Measurements from ENCODE around the gene PKD1L1.

Gene PKD1L1

GRCh38 chr7:47847207-47847606 is 101.1 kb downstream of the PKD1L1 start:
- H3K27ac Mint-ChIP-seq, result no peak overlapping the region

GRCh38 chr7:47846138-47846836 is 102.0 kb downstream of the PKD1L1 start:
- peaks cover 10% of the 10 kb centered on the region for H3K27me3 Mint-ChIP-seq
- H3K36me3 Mint-ChIP-seq, result no peaks in the 10 kb centered on the region
- H3K4me1 Mint-ChIP-seq, result no peaks in the 10 kb centered on the region
- no peaks in the 10 kb centered on the region for H3K9me3 Mint-ChIP-seq
- H3K4me3 Mint-ChIP-seq, result no peak overlapping the region
- no peak for ATAC-seq
- no peak overlapping the region for H3K27ac Mint-ChIP-seq

More at GRCh38 chr7:47847207-47847606, 101.1 kb downstream of the PKD1L1 start:
- H3K4me3 Mint-ChIP-seq, result no peak overlapping the region
- H3K4me1 Mint-ChIP-seq, result no peaks in the 10 kb centered on the region
- H3K36me3 Mint-ChIP-seq, result no peaks in the 10 kb centered on the region
- no peak for ATAC-seq
- peaks cover 10% of the 10 kb centered on the region for H3K27me3 Mint-ChIP-seq
- H3K9me3 Mint-ChIP-seq, result no peaks in the 10 kb centered on the region

GRCh38 chr7:47844311-47844710 is 104.0 kb downstream of the PKD1L1 start:
- Mint-ChIP-seq H3K36me3 (no peaks in the 10 kb centered on the region), H3K27ac (no peak overlapping the region)
- no peak for ATAC-seq

GRCh38 chr7:47843291-47843690 is 105.0 kb downstream of the PKD1L1 start:
- Mint-ChIP-seq H3K4me1 (no peaks in the 10 kb centered on the region), H3K27me3 (peaks cover 10% of the 10 kb centered on the region), H3K27ac (no peak overlapping the region), H3K4me3 (no peak overlapping the region), H3K36me3 (no peaks in the 10 kb centered on the region), H3K9me3 (no peaks in the 10 kb centered on the region)
- ATAC-seq, result no peak

More at GRCh38 chr7:47844311-47844710, 104.0 kb downstream of the PKD1L1 start:
- H3K4me3 Mint-ChIP-seq, result no peak overlapping the region
- no peaks in the 10 kb centered on the region for H3K4me1 Mint-ChIP-seq
- H3K9me3 Mint-ChIP-seq, result no peaks in the 10 kb centered on the region
- H3K27me3 Mint-ChIP-seq, result peaks cover 10% of the 10 kb centered on the region

- H3K27ac Mint-ChIP-seq, result no peak overlapping the region
Measured at GRCh38 chr7:47839381-47839780, 108.9 kb downstream of the PKD1L1 start.

GRCh38 chr7:47837826-47838225 is 110.4 kb downstream of the PKD1L1 start:
- Mint-ChIP-seq H3K27me3 (peaks cover 12% of the 10 kb centered on the region), H3K9me3 (no peaks in the 10 kb centered on the region), H3K4me3 (no peak overlapping the region), H3K27ac (no peak overlapping the region), H3K36me3 (no peaks in the 10 kb centered on the region), H3K4me1 (peaks cover 14% of the 10 kb centered on the region)
- ATAC-seq, result no peak

More at GRCh38 chr7:47839381-47839780, 108.9 kb downstream of the PKD1L1 start:
- no peak overlapping the region for H3K4me3 Mint-ChIP-seq
- peak; percentile 31 for ATAC-seq
- H3K36me3 Mint-ChIP-seq, result no peaks in the 10 kb centered on the region
- peaks cover 21% of the 10 kb centered on the region for H3K27me3 Mint-ChIP-seq
- no peaks in the 10 kb centered on the region for H3K4me1 Mint-ChIP-seq
- no peaks in the 10 kb centered on the region for H3K9me3 Mint-ChIP-seq

- H3K9me3 Mint-ChIP-seq, result no peaks in the 10 kb centered on the region
- H3K4me1 Mint-ChIP-seq, result peaks cover 15% of the 10 kb centered on the region
- no peak overlapping the region for H3K4me3 Mint-ChIP-seq
- ATAC-seq, result no peak
- H3K27me3 Mint-ChIP-seq, result peaks cover 12% of the 10 kb centered on the region
- H3K36me3 Mint-ChIP-seq, result no peaks in the 10 kb centered on the region
- no peak overlapping the region for H3K27ac Mint-ChIP-seq
Measured at GRCh38 chr7:47836503-47837202, 111.6 kb downstream of the PKD1L1 start.

- Mint-ChIP-seq H3K36me3 (no peaks in the 10 kb centered on the region), H3K4me1 (peaks cover 15% of the 10 kb centered on the region), H3K27ac (no peak overlapping the region), H3K27me3 (peaks cover 12% of the 10 kb centered on the region), H3K4me3 (no peak overlapping the region), H3K9me3 (no peaks in the 10 kb centered on the region)
- ATAC-seq, result no peak
Measured at GRCh38 chr7:47836080-47836479, 112.2 kb downstream of the PKD1L1 start.

GRCh38 chr7:47833211-47833610 is 115.1 kb downstream of the PKD1L1 start:
- peak; percentile 82 for ATAC-seq

GRCh38 chr7:47832105-47832715 is 116.1 kb downstream of the PKD1L1 start:
- Mint-ChIP-seq H3K4me3 (no peak overlapping the region), H3K27ac (no peak overlapping the region), H3K4me1 (peaks cover 15% of the 10 kb centered on the region), H3K9me3 (no peaks in the 10 kb centered on the region), H3K36me3 (no peaks in the 10 kb centered on the region), H3K27me3 (peaks cover 30% of the 10 kb centered on the region)
- ATAC-seq, result no peak

More at GRCh38 chr7:47833211-47833610, 115.1 kb downstream of the PKD1L1 start:
- H3K36me3 Mint-ChIP-seq, result no peaks in the 10 kb centered on the region
- peaks cover 20% of the 10 kb centered on the region for H3K27me3 Mint-ChIP-seq
- H3K9me3 Mint-ChIP-seq, result no peaks in the 10 kb centered on the region
- H3K4me3 Mint-ChIP-seq, result no peak overlapping the region
- H3K27ac Mint-ChIP-seq, result peak overlapping the region; percentile 2
- peaks cover 15% of the 10 kb centered on the region for H3K4me1 Mint-ChIP-seq

- ATAC-seq, result no peak
- H3K4me1 Mint-ChIP-seq, result peaks cover 15% of the 10 kb centered on the region
- H3K27ac Mint-ChIP-seq, result no peak overlapping the region
- H3K4me3 Mint-ChIP-seq, result no peak overlapping the region
- H3K36me3 Mint-ChIP-seq, result no peaks in the 10 kb centered on the region
- H3K9me3 Mint-ChIP-seq, result no peaks in the 10 kb centered on the region
- H3K27me3 Mint-ChIP-seq, result peaks cover 20% of the 10 kb centered on the region
Measured at GRCh38 chr7:47830015-47830414, 118.3 kb downstream of the PKD1L1 start.

GRCh38 chr7:47827871-47828270 is 120.4 kb downstream of the PKD1L1 start:
- Mint-ChIP-seq H3K4me1 (peaks cover under 1% of the 10 kb centered on the region), H3K27me3 (peaks cover 20% of the 10 kb centered on the region), H3K4me3 (no peak overlapping the region), H3K9me3 (no peaks in the 10 kb centered on the region), H3K27ac (no peak overlapping the region), H3K36me3 (no peaks in the 10 kb centered on the region)
- ATAC-seq, result no peak

- H3K36me3 Mint-ChIP-seq, result no peaks in the 10 kb centered on the region
- no peaks in the 10 kb centered on the region for H3K4me1 Mint-ChIP-seq
- no peak overlapping the region for H3K27ac Mint-ChIP-seq
- peaks cover 20% of the 10 kb centered on the region for H3K27me3 Mint-ChIP-seq
- no peaks in the 10 kb centered on the region for H3K9me3 Mint-ChIP-seq
- H3K4me3 Mint-ChIP-seq, result no peak overlapping the region
- ATAC-seq, result no peak
Measured at GRCh38 chr7:47827351-47827756, 120.9 kb downstream of the PKD1L1 start.

GRCh38 chr7:47826754-47827153 is 121.5 kb downstream of the PKD1L1 start:
- no peaks in the 10 kb centered on the region for H3K9me3 Mint-ChIP-seq
- H3K27me3 Mint-ChIP-seq, result peaks cover 20% of the 10 kb centered on the region
- no peak for ATAC-seq
- no peak overlapping the region for H3K27ac Mint-ChIP-seq
- no peaks in the 10 kb centered on the region for H3K4me1 Mint-ChIP-seq
- no peak overlapping the region for H3K4me3 Mint-ChIP-seq
- H3K36me3 Mint-ChIP-seq, result no peaks in the 10 kb centered on the region

- no peak overlapping the region for H3K27ac Mint-ChIP-seq
- H3K36me3 Mint-ChIP-seq, result no peaks in the 10 kb centered on the region
- H3K27me3 Mint-ChIP-seq, result no peaks in the 10 kb centered on the region
- no peaks in the 10 kb centered on the region for H3K9me3 Mint-ChIP-seq
- ATAC-seq, result no peak
- H3K4me1 Mint-ChIP-seq, result no peaks in the 10 kb centered on the region
- no peak overlapping the region for H3K4me3 Mint-ChIP-seq
Measured at GRCh38 chr7:47819607-47819920, 128.7 kb downstream of the PKD1L1 start.

Data from stimulated activated memory B cell treated with anti-CD40 and anti-IgM and Interleukin-4, amounts not matched to agents 10 μg/mL and 1 μg/mL and 100 μg/mL, for 72 hours (primary cell).